ENCODE measurements around the gene AGPAT2. TPM values are rescaled to one million over a fixed set of nuclear protein-coding genes. Genes with fewer than 3 reads are reported as not detected.

The AGPAT2 gene
- polyA plus RNA-seq (ENCODE audit: insufficient read length) = 34.4 TPM
- long read RNA-seq, donor 1, transcript AGPAT2-202 (6 exons, 1,512 nt) = major isoform, 39 of 42 reads
- long read RNA-seq, donor 1, partial matches to known transcripts = 0 of 42 reads
- long read RNA-seq, donor 1, other reads (novel, unspliced or antisense) = 0 of 42 reads
- long read RNA-seq, donor 2, transcript AGPAT2-204 (4 exons, 808 nt) = minor isoform, 5 of 31 reads
- long read RNA-seq, donor 2, transcript AGPAT2-202 (6 exons, 1,512 nt) = major isoform, 24 of 31 reads
- long read RNA-seq, donor 2, partial matches to known transcripts = 0 of 31 reads
- long read RNA-seq, donor 2, other reads (novel, unspliced or antisense) = 0 of 31 reads
- long read RNA-seq, donor 3, transcript AGPAT2-202 (6 exons, 1,512 nt) = major isoform, 20 of 46 reads
- long read RNA-seq, donor 3, partial matches to known transcripts = 24 of 46 reads
- long read RNA-seq, donor 3, other reads (novel, unspliced or antisense) = 0 of 46 reads
- long read RNA-seq, donor 4, partial matches to known transcripts = 0 of 1 reads
- long read RNA-seq, donor 4, other reads (novel, unspliced or antisense) = 0 of 1 reads
- long read RNA-seq, donor 5, transcript AGPAT2-202 (6 exons, 1,512 nt) = major isoform, 53 of 59 reads
- long read RNA-seq, donor 5, partial matches to known transcripts = 0 of 59 reads
- long read RNA-seq, donor 5, other reads (novel, unspliced or antisense) = 0 of 59 reads
- long read RNA-seq, donor 6, transcript AGPAT2-202 (6 exons, 1,512 nt) = major isoform, 38 of 46 reads
- long read RNA-seq, donor 6, partial matches to known transcripts = 0 of 46 reads
- long read RNA-seq, donor 6, other reads (novel, unspliced or antisense) = 0 of 46 reads
- long read RNA-seq, donor 7, transcript AGPAT2-202 (6 exons, 1,512 nt) = major isoform, 47 of 49 reads
- long read RNA-seq, donor 7, partial matches to known transcripts = 0 of 49 reads
- long read RNA-seq, donor 7, other reads (novel, unspliced or antisense) = 0 of 49 reads
- long read RNA-seq, donor 8, transcript AGPAT2-202 (6 exons, 1,512 nt) = major isoform, 17 of 18 reads
- long read RNA-seq, donor 8, partial matches to known transcripts = 0 of 18 reads
- long read RNA-seq, donor 8, other reads (novel, unspliced or antisense) = 0 of 18 reads

- DNase-seq = no peak
Measured at GRCh38 chr9:136686794-136687711, at the start of gene AGPAT2. TSS of gene AGPAT2 (minus strand) at chr9:136687457. CDS start at chr9:136687357, 100 bp downstream.

- no peak for DNase-seq
Measured at GRCh38 chr9:136735812-136736480, 48.7 kb upstream of the AGPAT2 start.

DNA sequence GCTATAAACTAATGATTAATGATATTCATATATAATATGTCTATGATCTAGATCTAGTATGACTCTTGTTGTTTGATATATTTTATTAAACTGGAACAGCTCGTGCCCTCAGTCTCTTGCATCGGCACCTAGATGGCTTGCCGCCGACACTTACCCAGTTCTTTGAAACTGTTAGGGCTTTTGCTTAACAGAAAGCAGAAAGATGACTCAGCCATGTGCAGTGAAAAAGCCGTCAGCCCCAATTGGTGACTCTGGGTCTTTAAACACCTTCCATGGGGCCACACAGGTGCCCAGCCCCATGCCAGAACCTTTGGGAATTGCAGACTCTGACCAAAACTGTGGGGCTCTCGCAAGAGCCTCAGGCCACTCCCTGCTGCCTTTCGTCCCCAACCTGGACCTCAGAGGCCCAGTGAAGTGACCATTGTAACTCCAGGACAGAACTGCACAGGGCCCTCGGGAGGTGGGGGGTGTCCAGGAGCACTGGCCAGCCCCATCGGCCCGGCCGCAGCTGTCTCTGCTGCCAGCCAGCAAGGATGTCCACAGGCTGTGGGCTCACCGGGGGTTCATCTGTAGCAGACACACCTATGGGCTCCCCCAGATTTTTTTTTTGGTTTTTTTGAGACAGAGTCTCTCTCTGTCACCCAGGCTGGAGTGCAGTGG lies 47.7 kb upstream of the AGPAT2 start:
- DNase-seq = no peak

DNA sequence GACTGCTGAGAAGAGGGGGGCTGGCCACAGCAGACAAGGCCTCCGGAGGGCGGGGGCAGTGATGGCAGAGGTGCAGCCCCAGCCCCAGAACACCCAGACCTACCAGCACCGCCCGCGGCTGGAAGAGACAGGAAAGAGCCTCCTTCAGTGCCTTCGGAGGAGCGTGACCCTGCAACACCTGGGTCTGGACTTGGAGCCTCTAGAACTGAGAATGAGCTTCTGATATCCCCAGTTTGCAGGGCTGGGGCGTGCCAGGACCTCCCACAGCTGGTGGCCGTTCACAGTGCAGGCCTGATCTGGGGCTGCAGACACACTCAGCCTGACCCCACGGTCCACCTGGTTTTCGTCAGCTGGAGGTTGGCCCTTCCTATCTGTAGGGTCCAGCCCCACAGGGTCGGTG lies 46.4 kb upstream of the AGPAT2 start:
- DNase-seq = no peak

DNA sequence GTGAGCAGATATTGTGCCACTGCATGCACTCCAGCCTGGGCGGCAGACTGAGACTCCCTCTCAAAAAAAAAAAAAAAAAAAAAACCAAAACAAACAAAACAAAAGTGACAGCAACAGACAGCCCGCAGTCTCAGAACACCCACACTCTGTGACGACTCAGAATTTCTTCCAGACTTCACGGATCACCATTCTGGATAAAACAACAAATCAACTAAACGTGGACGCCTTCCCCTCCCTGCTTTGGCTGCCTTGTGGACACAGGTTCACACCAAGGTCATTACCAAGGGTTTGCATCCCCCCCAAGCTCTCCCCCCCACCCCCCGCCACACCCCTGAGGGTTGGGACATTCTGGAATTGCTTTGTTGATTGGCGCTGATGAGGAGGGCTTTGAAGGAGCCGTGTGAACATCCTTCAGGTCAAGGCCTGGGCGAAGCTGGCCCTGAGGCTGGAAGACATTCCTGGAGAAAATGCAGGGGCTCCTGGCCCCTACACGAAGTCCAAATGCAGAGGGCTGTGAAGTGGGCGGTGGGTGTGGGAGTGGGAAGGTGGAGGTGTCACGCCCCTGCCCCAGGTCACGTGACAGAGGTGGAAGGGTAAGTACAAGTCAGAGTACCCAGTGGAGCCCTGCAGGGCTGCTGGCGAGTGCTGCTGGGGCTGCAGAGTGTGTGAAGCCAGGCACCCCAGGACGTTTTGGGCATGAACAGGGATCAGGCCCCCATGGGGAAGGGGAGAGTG lies 45.4 kb upstream of the AGPAT2 start:
- no peak for DNase-seq

GRCh38 chr9:136729926-136730325 lies 42.7 kb upstream of the AGPAT2 start:
- DNase-seq = no peak

GRCh38 chr9:136729144-136729543 lies 41.9 kb upstream of the AGPAT2 start:
- DNase-seq = no peak

DNA sequence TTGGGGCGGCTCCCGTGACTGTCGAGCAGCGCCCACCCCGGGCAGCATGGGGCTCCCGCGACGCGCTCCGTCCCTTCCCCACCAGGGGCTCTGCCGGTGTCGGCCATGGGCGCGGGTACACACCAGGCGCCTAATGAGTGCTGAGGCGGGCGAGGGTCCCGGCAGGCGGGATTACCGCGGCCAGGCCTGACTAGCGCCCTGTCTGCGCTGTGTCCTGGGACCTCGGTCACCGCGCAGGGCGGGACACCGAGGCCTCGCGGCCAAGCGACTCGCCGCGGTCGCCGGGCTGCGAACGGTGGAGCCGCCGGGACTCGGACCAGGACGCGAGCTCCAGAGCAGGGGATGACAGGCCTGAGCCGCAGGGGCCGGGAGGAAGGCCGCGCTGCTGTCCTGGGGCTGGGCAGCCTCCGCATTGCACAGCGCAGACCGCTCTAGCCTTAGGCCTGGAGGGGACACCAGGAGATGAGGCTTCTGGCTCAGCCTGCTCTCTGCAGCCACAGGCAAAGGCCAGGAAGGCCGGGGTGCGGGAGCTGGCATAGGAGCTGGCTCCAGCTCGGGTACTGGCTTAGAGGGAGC lies 41.4 kb upstream of the AGPAT2 start:
- DNase-seq = no peak

DNA sequence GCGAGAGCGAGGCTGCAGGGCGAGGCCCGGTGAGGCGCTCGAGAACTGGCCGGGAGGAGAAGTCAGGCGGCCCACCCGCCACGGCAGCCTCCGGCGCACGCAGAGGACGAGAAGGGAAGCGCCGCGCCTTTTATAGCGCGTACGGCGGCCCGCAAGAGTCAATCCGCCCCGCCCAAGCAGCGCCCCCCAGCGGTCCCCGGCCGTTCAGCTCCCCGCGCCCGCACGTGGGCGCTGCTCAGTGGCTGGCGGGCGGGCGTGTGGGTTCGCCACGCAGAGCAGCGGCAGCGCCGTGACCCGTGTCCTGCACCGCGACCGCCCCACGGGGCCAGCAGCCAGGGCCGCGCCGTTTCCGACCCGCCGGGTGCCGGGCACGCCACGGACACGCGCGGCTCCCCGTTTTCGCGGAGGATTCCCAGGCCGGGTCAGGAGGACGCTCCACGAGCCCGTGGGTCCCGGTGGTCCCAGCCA lies 40.9 kb upstream of the AGPAT2 start:
- peak; percentile 85 for DNase-seq

GRCh38 chr9:136726631-136727191 lies 39.5 kb upstream of the AGPAT2 start:
- DNase-seq = no peak

GRCh38 chr9:136726118-136726517 lies 38.9 kb upstream of the AGPAT2 start:
- DNase-seq = no peak

DNA sequence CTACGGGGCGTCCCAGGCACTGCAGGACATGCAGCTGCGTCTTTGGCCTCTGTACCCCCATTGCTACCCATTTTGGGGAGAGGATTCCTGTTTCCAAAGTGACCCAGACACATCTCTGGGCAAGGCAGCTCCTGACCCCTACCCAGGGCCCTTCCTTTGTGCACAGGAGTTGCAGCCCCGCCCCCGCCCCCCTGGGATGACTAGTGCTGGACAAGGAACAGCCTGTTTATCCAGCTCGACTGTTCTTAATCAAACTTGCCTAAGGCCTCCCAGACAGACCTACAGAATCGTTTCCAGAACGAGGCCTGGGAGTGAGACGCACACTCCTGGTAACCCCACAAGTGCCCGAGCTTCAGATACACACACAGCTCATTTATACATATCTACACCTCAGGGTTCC lies 38.4 kb upstream of the AGPAT2 start:
- no peak for DNase-seq

DNA sequence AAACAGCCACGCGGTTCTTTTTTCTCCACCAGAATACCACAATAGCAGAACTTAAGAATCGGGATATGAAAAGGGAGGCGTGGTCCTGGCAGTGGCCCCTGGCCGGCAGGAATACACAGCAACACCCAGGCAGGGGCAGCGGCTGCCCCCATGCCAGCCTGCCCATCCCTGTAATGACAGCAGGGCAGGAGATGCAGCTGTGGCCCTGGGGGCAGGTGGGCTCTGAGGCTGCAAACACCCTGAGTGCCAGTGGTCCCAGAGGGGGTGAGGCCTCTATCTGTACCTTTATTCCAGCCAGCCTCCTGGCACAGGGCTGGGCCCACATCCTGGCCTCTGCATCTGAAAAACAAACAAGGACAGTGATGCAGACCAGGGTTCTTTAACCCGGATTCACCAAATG lies 37.5 kb upstream of the AGPAT2 start:
- DNase-seq = no peak

DNA sequence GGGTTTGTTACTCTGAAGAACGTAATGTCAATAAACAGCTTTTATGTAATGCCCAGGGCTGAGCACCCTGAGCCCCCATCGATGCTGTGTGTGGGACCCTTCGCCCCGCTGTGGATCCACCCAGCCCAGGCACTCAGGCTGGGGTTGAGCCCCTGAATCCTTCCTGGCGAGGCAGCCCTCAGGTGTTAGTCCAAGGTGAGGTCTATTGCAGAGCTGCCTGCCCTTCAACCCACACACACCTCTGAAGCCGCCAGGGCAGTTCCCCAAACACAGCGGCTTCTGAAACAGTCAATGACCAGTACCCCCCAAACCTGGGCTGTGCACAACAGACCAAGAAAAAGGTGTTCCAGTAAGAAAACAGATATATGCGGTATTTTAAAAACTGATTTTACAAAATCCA lies 36.7 kb upstream of the AGPAT2 start:
- DNase-seq = no peak

DNA sequence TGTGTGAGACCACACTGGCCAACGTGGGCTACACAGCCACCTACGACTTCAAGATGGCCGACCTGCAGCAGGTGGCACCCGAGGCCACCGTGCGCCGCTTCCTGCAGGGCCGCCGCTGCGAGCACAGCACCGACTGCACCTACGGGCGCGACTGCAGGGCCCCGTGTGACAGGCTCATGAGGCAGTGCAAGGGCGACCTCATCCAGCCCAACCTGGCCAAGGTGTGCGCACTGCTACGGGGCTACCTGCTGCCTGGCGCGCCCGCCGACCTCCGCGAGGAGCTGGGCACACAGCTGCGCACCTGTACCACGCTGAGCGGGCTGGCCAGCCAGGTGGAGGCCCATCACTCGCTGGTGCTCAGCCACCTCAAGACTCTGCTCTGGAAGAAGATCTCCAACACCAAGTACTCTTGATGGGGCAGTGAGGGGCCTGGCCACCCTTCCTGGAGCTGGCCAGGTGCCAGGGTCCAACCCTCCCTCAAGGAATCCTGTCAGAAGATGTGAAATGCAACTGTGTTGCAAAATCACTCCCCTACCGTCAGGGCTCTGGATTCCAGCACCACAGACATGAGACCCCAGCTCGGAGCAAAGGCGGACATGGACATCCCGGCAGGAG lies 36.2 kb upstream of the AGPAT2 start:
- no peak for DNase-seq

DNA sequence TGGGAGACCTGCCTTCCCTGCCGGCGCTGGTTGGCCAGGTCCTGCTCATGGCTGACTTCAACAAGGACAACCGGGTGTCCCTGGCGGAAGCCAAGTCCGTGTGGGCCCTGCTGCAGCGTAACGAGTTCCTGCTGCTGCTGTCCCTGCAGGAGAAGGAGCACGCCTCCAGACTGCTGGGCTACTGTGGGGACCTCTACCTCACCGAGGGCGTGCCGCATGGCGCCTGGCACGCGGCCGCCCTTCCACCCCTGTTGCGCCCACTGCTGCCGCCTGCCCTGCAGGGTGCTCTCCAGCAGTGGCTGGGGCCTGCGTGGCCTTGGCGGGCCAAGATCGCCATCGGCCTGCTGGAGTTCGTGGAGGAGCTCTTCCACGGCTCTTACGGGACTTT lies 35.7 kb upstream of the AGPAT2 start:
- DNase-seq = no peak

- no peak for DNase-seq
Measured at GRCh38 chr9:136722093-136722968, 35.1 kb upstream of the AGPAT2 start.
